D721Med (cell line): ENCODE results near the gene TRIM3.

Experiments used
- DNase-seq: peaks from one replicate; pipeline ENCODE4 v3.0.0; 2011; ENCODE audit warnings: low spot score; ENCODE audit not compliant: insufficient read length
- FAIRE-seq: peaks from 2 replicates; lab custom pipeline; 2011; peaks lifted over from hg19 to GRCh38; lab: Jason Lieb, UNC
- TF ChIP-seq, protein P1 (sequence below): IDR thresholded peaks from 2 replicates; pipeline ENCODE4 v1.5.1; 2012; ENCODE audit warnings: mild to moderate bottlenecking, control low read depth; ENCODE audit not compliant: insufficient read depth; ENCODE audit errors: missing control alignments

TRIM3 gene

DNA sequence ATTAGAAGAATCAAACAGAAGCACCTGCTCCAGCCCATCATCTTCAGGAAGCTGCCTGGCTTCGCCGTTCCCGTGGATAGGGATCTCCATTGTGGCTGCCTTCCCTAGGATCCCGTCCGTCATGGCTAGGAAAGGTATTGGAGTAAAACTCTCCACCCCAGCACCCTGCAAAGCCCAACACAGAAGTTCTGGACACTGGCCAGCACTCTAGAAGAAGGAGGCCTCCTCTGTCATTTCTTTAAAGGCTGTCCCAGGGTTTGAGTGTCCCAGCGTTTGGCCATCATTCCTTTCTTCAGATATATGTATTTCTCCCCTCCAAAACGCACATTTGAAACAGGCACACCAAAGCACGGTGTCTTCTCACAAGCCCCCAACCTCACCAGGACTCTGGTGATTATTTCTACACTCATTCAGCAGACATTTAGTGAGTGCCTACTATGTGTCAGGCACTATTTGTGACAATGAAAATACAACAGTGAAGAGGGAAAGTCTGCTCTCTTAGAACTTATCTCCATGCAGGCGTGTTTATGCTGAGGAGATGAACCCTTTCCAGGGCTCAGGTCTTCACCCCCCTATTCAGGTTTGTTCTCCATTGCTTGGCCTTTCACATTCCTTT is 6.7 kb upstream of the TRIM3 start:
- TF ChIP-seq, protein P1, sequence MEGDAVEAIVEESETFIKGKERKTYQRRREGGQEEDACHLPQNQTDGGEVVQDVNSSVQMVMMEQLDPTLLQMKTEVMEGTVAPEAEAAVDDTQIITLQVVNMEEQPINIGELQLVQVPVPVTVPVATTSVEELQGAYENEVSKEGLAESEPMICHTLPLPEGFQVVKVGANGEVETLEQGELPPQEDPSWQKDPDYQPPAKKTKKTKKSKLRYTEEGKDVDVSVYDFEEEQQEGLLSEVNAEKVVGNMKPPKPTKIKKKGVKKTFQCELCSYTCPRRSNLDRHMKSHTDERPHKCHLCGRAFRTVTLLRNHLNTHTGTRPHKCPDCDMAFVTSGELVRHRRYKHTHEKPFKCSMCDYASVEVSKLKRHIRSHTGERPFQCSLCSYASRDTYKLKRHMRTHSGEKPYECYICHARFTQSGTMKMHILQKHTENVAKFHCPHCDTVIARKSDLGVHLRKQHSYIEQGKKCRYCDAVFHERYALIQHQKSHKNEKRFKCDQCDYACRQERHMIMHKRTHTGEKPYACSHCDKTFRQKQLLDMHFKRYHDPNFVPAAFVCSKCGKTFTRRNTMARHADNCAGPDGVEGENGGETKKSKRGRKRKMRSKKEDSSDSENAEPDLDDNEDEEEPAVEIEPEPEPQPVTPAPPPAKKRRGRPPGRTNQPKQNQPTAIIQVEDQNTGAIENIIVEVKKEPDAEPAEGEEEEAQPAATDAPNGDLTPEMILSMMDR: no peak
- FAIRE-seq (no peak), DNase-seq (no peak)

DNA sequence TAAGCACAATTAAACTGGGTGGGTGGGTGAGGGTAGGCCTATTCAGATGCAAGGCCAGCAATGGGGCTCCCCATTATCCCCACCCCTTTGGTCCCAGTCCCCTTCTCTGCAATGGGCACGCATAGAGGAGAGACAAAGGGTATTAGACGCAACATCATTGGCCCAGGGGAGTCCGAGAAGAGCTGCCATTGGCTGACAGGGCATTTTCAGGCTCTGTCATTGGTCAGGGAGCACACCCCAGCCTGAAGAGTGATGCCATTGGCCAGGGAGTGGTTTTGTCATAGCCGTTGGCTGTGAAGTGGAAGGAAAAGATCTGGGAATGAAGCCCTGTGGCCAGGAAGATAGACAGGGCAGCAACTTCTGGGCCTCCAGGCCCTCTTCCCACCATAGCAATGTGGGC is 2.8 kb upstream of the TRIM3 start:
- TF ChIP-seq, protein P1: no peak
- no peak for FAIRE-seq
- no peak for DNase-seq

DNA sequence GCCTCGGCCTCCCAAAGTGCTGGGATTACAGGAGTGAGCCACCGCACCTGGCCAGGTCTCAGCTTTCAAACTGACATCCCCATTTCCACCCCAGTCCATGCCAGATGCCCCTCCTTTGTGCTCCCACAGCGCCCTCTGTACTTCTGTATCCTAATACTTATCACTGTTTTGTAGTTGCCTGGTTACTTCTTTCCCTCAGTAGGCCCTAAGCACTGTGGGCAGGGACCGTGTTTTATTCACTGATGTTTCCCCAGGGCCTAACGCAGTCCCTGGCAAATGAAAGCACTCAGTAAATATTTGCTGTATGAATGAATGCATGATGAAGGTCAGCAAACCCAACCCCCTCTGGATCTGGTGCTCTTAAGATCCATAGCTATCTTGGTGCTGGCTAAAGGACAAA is 2.2 kb upstream of the TRIM3 start:
- FAIRE-seq (no peak), DNase-seq (no peak)
- TF ChIP-seq, protein P1: no peak

DNA sequence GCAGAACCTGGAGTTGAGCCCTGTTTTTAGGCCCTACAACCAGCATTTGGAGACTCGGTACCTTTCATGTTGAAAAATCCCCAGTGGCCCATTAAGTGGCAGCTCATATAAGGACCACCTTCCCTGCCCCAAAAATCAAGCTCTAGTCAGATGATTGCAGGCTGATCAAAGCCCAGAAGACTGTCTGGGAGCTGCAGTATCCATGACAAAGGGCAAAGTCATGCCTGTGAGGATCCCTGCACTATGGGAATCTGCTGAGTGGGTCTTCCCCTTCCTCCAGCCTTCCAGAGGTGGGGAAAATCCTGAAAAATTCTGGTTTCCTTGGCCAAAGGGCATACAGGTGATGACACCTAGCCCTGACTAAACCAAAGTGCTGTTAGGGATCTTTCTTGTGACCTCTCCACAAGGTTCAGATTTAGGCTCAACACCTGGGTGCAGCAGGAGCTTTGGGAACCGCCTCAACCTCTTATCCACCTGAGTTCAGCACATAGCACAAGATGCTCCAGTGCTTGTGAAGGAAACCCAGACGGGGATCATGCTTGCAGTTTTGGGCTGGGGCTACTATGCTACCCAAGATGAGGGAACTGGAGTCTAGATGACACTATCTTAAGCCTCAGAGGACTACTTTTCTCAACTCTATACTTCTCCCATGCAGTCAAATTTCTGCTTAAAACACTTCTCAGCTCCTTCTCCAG is 1.2 kb upstream of the TRIM3 start:
- TF ChIP-seq, protein P1: no peak
- DNase-seq (no peak), FAIRE-seq (no peak)

DNA sequence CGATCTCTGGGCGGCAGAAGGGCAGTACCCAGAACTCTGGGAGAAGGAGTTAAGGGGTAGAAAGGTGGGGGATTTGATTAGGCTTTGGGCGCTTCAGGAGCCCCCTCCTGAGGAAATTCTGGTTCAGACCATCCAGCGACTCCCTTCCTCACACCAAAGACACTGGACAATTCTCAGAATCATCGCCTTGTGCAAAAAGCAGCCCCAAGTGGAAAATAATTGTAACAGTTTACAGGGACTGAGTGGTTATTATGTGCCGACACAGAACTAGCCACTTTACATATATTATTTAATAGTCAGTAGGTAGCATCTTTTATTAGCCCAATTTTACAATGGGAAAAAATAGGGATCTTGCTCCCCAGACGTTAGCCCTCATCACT is 662 bp upstream of the TRIM3 start:
- DNase-seq (no peak), FAIRE-seq (no peak)
- TF ChIP-seq, protein P1: no peak

DNA sequence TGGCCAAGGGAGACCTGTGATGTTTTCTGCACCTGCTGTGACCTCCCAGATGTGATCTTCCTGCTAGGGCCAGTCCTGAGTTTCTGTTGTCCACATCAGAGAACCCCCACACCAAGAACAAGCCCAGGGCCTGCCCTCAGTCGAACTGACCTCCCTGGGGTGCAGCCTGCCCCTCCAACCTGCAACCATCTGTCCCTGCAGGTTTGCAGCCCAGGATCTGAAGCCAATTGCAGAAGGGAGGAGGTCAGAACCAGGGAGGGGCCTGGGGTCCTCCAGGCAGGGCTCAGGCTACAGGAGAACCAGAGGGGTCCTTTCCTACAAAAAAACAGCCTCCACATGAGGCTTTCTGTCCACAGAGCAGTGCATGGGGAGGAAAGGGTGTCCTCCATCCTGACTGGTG is 807 bp downstream of the TRIM3 start:
- TF ChIP-seq, protein P1: no peak
- DNase-seq (no peak), FAIRE-seq (no peak)

DNA sequence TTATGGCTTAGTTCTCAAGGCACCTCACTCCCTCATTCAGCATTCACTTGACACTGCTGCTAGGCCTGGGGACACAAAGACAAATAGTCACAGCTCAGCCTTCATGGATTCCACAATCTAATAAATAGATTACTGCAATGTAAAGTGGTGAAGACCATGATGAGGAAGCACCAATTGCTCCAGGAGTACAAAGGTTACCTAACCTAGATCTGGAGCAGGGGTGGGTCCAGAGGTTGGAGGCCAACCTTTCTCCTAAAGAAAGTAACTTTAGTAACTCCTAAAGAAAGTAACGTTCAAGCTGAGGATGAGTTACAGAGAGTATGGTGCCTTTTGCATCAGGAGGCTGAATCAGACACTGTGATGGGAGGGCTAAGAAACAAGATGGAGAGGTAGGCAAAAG is 4.1 kb downstream of the TRIM3 start:
- DNase-seq (no peak), FAIRE-seq (no peak)
- TF ChIP-seq, protein P1: no peak
